PFSK-1 (cell line): ENCODE results near the gene ATG9A.

ENCODE experiments used
- FOXP2 ChIP-seq: optimal IDR thresholded peaks from 2 replicates; pipeline ENCODE3; 2011; ENCODE audit warnings: borderline replicate concordance, control low read depth, inconsistent platforms; ENCODE audit not compliant: insufficient read depth; ENCODE audit errors: extremely low read length, extremely low read depth
- POLR2AphosphoS5 ChIP-seq: IDR thresholded peaks from 2 replicates; pipeline ENCODE4 v1.6.1; 2012; ENCODE audit warnings: low read depth, mild to moderate bottlenecking, control low read depth, low read length, moderate library complexity
- TAF1 ChIP-seq: IDR thresholded peaks from 2 replicates; pipeline ENCODE4 v1.6.1; 2012; ENCODE audit warnings: low read length, control low read depth, borderline replicate concordance; ENCODE audit not compliant: insufficient read depth

DNA sequence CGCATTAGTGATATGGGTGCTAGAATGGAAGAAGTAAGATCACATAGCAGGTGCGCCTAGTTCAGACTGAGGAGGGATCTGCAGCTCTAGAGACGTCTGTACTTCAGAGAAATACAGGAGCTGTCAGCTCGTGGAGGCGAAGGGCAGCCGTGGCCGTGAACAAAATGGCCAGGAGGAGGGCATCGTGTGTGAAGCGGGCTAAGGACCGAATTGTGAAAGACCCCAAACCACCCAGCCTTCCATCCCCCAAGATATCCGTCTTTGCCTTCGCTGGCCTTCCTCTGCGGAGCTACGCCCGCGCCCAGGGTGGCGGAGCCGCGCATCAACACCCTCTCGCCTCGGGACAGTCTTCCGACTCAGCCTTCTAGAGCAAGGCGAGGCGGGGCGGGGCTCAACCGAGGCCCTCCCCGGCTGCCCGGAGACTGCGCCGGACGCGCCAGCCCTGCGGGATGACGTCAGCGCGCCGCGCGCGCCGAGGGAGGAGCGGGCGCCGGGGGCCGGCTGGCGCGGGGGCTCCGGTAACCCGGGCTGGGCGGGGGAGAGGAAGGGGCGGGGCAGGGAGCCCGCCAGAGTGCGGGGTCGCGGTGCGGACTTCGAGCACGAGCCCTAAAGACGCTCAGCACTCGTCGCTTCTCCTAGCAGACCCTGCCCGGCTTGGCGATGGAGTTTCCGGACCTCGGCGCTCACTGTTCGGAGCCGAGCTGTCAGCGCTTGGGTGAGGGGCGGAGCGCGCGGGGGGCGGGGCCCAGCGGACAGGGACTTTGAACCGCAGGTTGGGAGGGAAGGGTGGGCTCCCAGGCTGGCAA is 22.9 kb downstream of the ATG9A start, which contains the start of gene ZFAND2B:
- TF ChIP-seq POLR2AphosphoS5 (peak; percentile 97), TAF1 (peak; percentile 82; the same call in 1 of the 2 replicates), FOXP2 (peak; percentile 73)
